GM19035 (cell line): Measurements from ENCODE around the gene SLC9A5.

Source experiments
- ATAC-seq: cut with Tn5 transposase; IDR thresholded peaks from one replicate; pipeline ENCODE4 v1.9.1; 2021; ENCODE audit not compliant: unreplicated experiment

SLC9A5 gene

DNA sequence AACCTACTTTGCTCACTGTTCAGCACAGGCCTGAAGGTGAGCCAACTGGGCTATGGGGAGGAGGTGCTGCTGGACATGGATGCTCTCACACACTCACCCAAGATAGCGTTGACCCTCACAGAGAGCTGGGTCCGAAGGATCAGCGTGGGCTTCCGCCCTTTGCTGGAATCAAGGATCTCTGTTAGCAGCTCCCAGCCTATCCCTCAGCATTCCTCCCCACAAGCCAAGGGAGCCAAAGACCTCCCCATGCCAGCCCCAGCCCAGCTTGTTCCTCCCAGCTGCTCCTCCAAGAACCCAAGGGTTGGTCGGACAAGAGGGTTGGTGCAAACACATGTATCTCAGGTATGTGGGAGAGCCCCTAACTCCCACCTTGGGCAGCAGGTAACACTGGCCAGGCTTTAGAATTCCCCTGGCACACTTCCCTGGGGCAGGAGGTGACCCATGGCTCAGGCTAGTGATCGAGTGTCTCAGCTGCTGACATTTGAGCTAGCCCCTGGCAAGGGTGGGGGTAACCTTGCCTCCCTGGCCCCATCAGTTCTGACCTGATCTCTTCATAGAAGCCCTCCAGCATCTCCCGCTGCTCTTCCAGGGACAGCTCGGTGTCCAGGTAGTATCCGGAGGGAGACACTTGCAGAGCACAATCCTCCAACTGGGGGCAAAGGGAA is 9.8 kb upstream of the SLC9A5 start:
- no peak for ATAC-seq

DNA sequence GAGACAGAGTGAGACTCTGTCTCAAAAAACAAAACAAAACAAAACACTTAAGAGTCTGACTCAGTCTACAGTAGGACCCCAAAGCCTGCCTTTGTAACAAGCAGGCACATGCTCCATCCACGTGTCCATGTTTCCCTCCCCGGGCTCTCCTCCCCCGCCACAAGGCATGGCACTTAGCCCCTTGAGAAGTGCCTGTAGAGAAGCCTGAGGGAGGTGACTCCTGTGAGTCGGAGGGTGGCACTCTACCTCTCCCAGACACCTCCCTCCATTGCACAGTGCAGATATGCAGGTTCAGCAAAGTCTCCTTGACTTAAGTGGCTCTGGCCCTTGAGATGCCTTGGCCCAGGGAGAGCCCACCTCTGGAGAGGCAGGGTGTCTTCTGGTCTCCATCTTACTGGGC is 8.3 kb upstream of the SLC9A5 start:
- ATAC-seq: no peak

DNA sequence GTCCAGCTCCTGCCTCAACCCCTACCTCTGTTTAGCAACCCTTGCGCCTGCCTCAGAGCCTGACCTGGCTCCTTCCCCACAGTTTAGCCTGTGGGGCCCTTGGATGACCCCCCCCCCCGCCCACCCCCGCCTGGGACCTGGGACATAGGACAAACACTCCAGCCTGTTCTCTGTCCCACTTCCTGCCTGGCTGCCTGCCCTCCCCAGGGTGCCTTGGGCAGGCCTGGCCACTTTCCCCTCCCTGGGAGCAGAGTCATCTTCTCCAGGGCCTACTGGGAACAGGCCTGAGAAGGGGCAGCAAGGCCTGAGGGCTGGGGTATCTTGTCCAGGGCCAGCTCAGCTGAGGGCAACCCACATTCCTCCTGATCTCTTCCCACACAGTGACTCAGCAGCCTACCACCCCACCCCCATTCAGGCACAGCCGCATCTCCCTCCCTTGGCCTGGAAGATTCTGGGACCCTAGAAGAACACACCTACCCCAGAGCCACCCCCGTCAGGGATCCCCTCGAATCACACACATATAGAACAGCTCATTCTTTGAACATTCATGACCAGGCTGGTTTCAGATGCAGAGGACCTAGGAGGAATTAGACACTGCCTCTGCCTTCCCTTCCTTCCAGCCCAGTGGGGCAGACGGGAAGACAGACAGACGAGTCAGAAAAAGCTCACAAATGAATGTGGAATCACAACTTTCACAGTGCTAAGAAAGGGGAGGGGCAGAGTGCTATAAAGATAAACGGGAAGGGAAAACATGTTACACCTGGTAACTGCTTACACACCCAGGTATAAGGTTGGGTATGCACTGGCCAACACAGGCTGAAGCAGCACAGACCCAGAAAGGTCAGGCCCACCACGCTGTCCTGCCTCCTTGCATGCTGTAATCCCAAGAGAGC is 7.5 kb upstream of the SLC9A5 start:
- no peak for ATAC-seq

DNA sequence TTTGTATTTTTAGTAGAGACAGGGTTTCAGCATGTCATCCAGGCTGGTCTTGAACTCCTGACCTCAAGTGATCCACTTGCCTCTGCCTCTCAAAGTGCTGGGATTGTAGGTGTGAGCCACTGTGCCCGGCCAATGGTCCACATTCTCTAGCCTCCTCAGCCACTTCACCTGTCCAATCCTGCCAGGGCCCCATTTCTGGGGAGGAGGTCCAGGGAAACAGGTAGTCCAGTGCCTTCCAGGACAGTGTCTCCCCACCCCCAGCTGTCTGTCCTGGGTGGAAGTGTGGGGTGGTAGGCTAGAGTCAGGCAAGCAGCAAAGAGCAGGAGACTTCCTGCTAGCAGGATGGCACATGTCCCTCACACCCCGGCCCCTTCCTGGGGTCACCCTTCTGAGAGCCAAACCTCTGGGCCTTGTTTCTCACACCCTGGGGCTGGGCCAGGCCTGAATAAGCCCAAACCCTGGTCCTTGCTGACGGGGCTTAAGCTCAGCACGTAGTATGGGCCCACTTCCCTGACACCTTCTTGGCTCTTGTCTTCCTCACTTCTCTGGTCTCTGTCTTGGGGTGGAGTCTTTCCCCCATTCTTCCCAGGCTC is 6.5 kb upstream of the SLC9A5 start:
- no peak for ATAC-seq

DNA sequence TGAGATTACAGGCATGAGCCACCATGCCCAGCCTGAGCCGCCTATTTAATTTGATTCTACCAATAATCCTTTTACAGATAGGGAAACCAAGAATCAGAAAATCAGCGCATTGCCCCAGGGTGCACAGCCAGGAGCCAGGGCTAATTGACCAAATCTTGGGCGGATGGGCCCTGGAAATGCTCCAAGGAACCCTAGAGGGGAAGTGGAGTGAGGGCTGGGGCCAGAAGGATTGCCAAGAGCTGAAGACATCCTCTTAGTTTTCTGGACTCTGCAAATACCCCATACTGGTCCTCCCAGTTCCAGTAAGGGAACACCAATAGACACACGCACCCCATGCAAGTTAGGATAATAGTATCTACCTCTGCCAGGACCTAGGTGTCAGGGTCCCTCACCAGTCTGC is 5.3 kb upstream of the SLC9A5 start:
- no peak for ATAC-seq

DNA sequence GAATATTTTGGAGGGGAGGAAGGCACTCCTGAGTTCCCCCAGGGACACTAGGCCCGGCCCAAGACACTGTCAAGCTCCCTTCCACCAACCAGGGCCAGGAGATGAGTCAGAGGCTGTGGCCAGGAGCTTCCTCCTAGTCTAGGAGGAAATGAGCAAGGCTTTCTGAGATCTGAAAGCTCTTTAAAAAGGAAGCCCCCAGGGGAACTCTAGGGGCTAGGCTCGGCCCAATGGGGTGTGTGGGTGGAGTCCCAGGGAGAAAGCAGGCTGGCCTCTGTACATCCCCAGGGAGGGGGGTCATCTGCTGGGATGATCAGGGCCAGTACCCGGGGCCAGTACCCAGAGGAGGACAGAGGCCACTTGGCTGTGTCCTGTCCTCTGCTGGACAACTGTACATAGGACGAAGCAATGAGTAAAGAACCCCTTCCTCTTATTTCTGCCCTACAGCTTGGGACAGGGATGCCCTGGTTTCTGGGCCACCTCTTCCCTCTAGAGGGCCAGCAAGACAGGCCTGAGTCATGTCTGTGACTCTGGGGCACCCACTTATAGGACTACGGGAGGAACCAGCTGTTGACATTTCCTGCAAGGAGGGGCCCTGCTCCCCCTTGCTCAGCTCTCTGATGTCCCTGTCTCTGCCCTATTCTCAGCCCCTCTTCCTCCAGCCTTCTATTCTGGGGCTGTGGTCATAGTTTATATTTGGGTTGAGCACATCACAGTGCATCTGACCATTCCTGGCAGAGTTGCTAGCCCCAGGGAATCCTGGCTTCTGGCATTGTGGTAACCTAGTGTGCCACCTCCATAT is 4.2 kb upstream of the SLC9A5 start:
- peak; percentile 52 for ATAC-seq

DNA sequence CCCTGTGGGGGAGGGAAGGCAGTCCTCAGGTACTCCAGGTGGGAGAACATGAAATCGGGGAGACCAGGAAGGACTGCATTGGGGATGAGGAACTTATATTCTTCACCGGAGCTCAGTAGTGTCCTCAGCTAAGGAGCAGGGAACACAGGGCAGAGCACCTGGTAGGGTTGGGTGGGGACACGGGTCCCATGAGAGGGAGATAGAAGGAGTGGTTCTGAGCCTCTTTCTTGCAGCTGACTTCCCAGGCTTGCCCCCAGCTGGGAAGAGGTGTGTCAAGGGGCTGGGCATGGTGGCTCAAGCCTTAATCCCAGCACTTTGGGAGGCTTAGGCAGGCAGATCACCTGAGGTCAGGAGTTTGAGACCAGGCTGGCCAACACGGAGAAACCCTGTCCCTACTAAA is 3.6 kb upstream of the SLC9A5 start:
- no peak for ATAC-seq

DNA sequence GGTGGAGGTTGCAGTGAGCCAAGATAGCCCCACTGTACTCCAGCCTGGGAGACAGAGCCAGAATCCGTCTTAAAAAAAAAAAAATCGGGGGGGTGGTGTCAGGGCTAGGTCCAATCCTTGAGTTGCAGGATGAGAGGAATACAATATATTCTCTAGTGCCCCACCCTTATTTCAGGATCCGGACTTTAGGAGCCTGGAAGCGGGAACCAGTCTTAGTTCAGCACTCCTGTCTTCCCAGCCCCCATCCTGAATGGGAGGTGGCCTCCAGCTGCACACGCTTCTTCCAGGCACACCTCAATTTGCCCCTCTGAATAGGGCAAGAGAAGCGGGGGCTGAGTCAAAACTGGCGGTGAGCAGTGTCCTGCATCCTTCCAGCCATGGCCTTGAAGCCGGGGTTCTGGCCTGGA is 3.1 kb upstream of the SLC9A5 start:
- no peak for ATAC-seq

DNA sequence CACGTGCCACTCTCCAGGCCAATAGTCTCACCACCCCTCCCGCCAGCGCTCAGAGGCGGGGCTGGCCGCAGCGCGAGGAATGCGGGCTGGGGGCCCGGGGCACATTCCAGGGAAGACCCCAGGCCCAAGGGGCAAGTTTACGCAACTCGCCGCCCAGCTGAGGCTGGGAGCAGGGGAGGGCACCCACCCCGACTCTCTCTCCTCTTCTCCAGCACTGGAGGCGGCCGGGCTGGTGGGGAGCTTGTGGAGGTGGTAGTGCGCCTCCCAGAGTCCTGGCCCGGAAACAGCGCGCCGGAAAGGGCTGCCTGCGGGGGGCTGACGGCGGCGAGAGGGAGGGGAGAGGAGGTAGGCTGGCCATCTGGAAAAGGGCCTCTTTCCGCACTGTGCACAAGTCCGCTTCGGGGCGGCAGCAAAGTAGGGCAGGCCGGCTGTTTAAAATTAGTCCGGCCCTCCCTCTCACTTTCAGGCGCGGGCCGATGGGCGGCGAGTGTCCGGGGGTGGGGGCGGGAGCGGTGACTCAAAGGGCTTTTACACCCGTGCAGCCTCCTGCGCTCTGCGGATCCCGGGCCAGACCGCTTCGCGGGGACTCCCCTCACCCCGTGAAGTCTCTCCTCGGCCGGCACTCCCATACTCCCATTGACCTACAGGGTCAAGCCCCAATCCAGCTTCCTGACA is 2.6 kb upstream of the SLC9A5 start:
- peak; percentile 22 for ATAC-seq

DNA sequence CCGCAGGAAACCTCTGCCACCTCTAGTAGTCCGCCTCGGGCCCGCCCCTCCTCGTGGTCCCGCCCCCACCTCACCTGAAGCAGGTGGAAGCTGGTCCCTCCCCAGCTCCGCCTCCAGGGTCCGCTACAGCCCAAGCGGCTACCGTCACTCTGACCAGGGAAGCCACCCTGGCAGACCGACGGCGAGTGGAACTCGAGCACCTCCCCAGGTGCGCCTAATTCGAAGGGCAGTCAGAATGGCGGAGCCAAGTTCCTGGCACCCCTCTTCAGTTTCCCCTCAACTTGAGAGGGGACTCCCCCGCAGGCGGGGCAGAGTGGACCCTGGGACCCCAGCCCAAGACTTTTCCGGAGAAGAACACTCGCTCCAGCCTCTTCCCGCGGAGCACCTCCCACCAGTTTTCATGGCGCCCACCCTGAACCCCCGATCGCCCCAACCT is 2.0 kb upstream of the SLC9A5 start:
- ATAC-seq: peak; percentile 14

DNA sequence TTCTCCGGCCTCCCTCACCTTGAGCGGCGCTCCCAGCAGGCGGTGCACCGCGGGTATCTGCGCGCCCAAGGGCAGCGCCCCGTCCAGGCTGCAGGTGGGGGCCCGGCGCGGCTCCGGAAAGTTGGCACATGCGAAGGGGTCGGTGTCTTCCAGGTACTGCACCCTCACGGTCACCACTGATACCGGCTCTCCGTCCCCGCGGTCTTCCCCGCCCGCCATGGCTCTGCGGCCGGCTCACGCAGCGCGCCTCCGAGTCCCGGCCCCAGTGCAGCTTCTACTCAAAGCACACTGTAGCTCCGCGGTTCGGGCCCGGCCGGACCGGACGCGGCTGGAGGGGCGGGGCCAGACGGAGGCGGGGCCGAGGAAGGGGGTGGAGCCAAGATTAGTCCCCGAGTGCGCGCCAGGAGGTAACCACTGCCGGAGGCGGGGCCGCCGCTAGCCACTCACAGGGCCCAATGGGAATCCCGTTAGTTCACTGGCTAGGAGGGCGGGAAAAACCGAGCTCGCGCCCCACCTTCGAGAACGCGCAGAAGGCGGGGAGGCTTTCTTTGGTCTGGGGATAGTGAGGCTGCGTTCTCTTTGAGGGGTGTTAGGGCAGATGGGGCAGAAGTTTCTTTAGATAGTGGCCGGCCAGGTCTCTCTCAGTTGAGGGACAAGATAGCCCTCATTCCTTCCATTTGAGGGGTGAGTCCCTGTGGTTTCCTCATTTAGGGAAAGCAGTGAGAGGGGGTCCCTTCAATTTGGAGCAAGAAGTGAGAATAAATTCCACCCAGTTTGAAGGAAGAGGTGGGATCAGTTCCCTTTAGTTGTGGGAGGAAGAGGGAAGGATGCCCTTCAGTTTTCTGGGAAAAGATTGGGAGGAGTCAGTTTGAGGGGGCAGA is 1.3 kb upstream of the SLC9A5 start, which contains the start of gene FHOD1:
FHOD1 (minus strand) TSS at position 290 of the 881 bp plus-strand sequence; CDS start at position 219, 71 bp downstream.
- peak; percentile 44 for ATAC-seq

DNA sequence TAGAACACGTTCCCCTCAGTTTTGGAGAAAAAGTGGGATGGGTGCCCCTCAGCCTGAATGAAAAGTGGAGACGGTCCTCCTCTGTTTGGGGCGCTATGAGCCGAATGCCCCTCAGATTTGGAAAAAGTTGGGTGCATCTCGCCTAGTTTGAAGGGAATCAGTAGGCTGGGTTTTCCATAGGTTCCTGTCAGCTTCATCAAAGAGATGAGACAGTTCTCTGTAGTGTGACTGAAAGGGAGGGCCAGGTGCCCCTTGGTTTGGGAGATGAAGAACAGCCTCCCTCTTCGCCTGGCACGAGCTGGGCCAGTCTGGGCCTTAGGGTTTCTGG is 742 bp upstream of the SLC9A5 start:
- no peak for ATAC-seq

DNA sequence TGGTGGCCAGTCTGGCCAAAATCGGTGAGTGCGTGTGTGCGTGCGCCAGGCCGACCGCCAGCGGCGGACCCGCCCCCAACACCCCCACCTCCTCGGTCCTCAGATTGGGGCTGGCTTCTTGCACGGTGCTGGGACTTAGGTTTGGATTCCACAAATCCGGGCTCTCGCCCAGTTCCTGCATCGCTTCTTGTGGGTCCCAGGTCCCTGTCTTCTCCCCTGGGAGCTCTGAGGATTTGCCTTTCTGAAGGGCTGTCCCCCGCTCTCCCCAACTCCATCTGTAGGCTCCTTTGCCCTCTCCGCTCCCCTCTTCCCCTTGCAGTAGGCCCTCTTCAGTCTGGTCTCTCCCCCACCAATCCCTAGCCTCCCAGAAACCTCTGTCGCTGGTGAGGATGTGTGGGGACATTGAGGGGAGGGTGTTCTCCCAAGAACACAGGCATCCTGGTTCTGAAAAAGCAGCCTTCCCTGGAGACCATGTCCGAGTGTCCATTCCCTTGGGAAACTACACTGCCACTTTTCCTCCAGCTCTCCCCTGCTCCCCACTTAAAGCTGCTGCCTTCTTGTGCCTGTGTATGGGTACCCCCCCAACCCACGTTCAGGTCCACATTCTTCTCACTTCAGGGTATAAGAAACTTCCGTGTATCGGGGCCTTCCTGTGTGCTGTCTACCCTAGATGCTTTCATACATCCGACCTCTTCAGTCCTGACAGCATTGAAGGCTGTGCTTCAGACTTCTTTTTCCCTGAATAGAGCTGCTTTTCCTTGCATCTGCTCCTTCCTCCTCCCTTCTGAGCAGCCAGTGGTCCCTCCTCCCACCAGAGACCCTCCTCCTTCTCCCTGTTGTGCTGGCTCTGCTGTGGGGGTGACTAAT is 632 bp downstream of the SLC9A5 start:
- ATAC-seq: no peak

DNA sequence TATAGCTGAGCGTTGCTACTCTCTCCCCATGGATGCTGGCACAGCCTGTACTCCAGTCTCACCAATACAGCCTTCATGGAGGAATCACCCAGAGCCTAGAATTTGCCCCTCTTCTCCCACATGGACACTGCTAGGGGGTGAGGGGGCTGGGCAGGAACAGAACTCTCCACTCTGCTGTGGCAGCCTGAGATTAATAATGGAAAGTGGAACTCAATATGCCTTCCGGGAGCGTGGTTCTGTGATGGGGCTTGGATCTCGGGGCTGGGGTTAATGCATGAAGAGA is 1.2 kb downstream of the SLC9A5 start:
- no peak for ATAC-seq

DNA sequence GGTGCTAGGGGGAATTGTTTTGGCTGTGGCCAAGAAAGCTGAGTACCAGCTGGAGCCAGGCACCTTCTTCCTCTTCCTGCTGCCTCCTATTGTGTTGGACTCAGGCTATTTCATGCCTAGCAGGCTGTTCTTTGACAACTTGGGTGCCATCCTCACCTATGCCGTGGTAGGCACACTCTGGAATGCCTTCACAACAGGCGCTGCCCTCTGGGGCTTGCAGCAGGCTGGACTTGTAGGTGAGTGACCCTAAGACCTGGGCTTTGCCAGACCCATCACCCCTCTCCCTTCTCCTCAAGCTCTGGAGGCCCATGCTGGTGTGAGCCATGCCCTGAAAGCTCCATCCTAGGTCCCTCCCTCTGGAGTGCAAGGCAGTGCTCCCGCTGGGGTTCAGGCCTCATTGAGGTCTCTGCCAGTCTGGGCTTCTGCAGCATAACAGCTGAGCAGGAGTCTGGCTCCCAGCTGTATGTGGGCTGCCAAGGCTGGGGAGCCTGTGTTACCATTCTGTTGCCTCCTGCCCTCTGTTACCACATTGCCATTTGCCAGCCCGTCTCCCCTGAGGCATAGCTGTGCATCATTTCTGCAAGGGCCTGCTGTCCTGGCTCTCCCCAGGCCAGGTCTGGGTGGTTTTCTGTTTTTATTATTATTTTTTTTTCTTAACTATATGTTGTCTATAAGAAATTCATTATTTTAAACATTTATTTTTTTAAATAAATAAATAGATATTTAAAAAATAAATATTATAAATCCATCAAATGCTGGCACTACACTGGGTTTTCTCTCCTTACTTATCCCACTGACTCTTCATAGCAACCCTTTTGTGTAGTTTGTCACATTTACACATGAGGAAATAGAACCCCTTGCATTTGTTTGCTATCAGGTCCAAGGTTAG is 4.1 kb downstream of the SLC9A5 start:
- ATAC-seq: no peak

DNA sequence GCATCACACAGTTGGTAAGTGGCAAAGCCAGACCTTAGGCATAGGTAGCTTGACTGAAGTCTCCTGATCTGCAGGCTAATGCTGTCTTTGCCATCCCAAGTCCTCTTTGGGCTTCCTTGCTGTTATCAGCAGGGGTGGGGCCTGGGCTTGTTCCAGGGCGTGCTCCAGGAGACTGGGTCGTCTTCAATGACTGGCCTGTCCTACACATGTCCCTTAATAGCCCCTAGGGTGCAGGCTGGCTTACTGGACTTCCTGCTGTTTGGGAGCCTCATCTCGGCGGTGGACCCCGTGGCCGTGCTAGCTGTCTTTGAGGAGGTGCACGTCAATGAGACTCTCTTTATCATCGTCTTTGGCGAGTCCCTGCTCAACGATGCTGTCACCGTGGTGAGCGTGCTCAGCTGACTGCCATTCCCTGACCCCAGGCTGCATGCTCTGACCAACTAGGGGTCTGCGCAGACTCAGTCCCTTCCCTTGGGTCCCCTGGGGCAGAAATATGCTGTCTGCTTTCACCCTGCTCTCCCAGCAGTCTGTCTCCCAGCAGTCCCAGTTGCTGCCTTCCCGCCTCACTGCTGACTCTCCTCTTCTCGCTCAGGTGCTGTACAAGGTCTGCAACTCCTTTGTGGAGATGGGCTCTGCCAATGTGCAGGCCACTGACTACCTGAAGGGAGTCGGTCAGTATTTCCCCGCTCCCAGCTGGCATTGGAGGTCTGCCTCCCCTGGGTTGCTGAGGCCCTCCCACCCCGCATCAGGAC is 6.2 kb downstream of the SLC9A5 start:
- ATAC-seq: no peak

DNA sequence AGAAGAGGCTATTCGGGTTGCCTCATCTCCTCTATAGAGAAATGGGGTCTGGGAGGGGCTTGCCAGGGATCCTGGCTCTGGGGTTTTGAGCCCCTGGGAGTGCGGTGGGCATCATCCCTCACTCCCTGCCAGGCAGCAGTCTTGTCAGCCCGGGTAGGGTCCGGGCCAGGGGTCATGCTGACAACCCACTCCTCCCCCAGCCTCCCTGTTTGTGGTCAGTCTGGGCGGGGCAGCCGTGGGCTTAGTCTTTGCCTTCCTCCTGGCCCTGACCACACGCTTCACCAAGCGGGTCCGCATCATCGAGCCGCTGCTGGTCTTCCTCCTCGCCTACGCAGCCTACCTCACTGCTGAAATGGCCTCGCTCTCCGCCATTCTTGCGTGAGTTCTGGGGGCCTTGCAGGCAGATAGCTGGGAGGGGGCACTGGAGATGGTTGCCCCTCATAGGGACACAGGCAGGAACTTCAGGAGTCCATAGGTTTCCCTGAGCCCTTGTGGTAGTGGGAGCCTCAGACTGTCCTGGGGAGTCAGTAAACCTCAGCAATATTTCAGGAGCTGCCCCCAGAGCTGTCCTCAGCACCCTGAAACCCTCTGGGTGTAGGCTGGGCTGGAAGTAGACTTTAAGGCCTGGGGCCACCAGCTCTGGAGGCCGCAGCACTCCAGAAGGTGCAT is 6.9 kb downstream of the SLC9A5 start:
- ATAC-seq: no peak
